ENCODE data around the gene MORN3. TPM values are rescaled to one million over a fixed set of nuclear protein-coding genes. Genes with fewer than 3 reads are reported as not detected.

MORN3 gene
- total and polyA plus RNA-seq, 9 of the 15 experiments (the other 6 are each of a cell fraction or from before 2014, with no cell fraction given) = 0.09 to 0.27 (median 0.20) TPM

GRCh38 chr12:121626087-121626852 lies 43.2 kb downstream of the MORN3 start, which contains the start of gene ORAI1 (continued):
- TF ChIP-seq CHD7 (IDR thresholded peaks at IDR 0.05; ENCODE audit: low read depth, low read length) (no peak), GABPB1 (CRISPR knock-in tag; IDR thresholded peaks at IDR 0.05) (peak; percentile 52; the same call in 1 of the 2 replicates), SRSF1 (IDR thresholded peaks at IDR 0.05; ENCODE audit: low read depth, low read length) (no peak), GMEB1 (CRISPR knock-in tag; IDR thresholded peaks at IDR 0.05) (peak; percentile 41), SMARCA5 (IDR thresholded peaks at IDR 0.05) (no peak), DACH1 (IDR thresholded peaks at IDR 0.05; ENCODE audit: partially characterized antibody) (peak; percentile 21), ZNF707 (CRISPR knock-in tag; conservative IDR thresholded peaks at IDR 0.05) (no peak), RCOR1 (IDR thresholded peaks at IDR 0.05; ENCODE audit: borderline replicate concordance in 1 of 2, low read depth in 2 of 2, low read length in 2 of 2) (0 out of 4 replicates have a peak, but pooled peaks of 1 of the 2 experiments have one; percentile 11), ZNF717 (CRISPR knock-in tag; IDR thresholded peaks at IDR 0.05) (no peak), RBM34 (IDR thresholded peaks at IDR 0.05; ENCODE audit: borderline replicate concordance, insufficient read depth, low read length) (no peak), ZBTB33 (CRISPR knock-in tag; IDR thresholded peaks at IDR 0.05) (no peak)
